Prostate gland (tissue), 2 donors: ENCODE measurements around the gene CEP104.

ENCODE experiments used
- POLR2A ChIP-seq: fragments of 450-650 bp; IDR thresholded peaks from one replicate; pipeline ENCODE4 v1.6.1; 2016; ENCODE audit warnings: antibody characterized with exemption, mild to moderate bottlenecking
- POLR2AphosphoS5 ChIP-seq: sonication (generic); formaldehyde crosslinking; IDR thresholded peaks from one replicate; pipeline ENCODE4 v1.6.1; 2017; ENCODE audit warnings: antibody characterized with exemption
- TF ChIP-seq, protein P1 (sequence below), 4 experiments: fragments of 200-600 bp in 2 of 4; fragments of 450-650 bp in 2 of 4; sonication (generic) in 2 of 4; IDR thresholded peaks; 1 replicate in 3 of 4; 2 replicates in 1 of 4; pipeline ENCODE4 v1.5.1; 2016 to 2019; ENCODE audit warnings: antibody characterized with exemption in 4 of 4, mild to moderate bottlenecking in 2 of 4, moderate library complexity in 2 of 4

DNA sequence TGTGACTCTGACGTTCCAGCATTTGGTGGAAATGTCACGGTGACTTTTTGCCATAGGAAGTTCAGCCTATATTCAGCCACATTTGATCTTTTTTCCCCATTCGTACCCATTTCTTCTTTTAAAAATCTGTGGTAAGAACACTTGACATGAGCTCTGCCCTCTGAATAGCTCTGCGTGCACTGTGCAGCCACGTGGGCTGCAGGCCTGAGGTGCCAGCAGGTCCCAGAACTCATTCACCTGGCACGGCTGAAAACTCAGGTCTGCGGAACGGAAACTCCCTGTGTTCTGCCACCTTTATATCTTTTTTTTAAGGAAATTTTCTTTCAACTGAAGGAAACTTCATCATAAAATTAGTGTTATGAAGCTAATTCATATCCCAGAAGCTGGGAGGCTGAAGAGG, 28.6 kb downstream of the CEP104 start:
- TF ChIP-seq, protein P1, sequence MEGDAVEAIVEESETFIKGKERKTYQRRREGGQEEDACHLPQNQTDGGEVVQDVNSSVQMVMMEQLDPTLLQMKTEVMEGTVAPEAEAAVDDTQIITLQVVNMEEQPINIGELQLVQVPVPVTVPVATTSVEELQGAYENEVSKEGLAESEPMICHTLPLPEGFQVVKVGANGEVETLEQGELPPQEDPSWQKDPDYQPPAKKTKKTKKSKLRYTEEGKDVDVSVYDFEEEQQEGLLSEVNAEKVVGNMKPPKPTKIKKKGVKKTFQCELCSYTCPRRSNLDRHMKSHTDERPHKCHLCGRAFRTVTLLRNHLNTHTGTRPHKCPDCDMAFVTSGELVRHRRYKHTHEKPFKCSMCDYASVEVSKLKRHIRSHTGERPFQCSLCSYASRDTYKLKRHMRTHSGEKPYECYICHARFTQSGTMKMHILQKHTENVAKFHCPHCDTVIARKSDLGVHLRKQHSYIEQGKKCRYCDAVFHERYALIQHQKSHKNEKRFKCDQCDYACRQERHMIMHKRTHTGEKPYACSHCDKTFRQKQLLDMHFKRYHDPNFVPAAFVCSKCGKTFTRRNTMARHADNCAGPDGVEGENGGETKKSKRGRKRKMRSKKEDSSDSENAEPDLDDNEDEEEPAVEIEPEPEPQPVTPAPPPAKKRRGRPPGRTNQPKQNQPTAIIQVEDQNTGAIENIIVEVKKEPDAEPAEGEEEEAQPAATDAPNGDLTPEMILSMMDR (IDR thresholded peaks at IDR 0.05) = no peak
- TF ChIP-seq POLR2AphosphoS5 (no peak), POLR2A (no peak)
